Measurements from ENCODE around the gene ZNF205. TPM values are rescaled to one million over a fixed set of nuclear protein-coding genes. Genes with fewer than 3 reads are reported as not detected.
"Not testable (repeated sequence)": the region's sequence is repeated elsewhere in the genome, so short reads cannot be mapped to it uniquely, and the experiment has no call there.

Gene ZNF205
- 14.2 TPM for total RNA-seq

- peak; percentile 56 for DNase-seq (ENCODE audit: low spot score)
These were observed at the start of gene ZNF205 for GRCh38 chr16:3112058-3112880. TSS of gene ZNF205 (plus strand) at chr16:3112586. CDS start at chr16:3113431, 845 bp downstream.

GRCh38 chr16:3063625-3064386, 48.6 kb upstream of the ZNF205 start:
- DNase-seq (ENCODE audit: low spot score), result no peak

GRCh38 chr16:3065069-3065741, 47.2 kb upstream of the ZNF205 start, which contains the start of gene IL32:
TSS of gene IL32 (plus strand) at chr16:3065640. CDS start at chr16:3065812, 172 bp downstream.
- DNase-seq (ENCODE audit: low spot score), result peak; percentile 89

GRCh38 chr16:3065742-3066439, 46.5 kb upstream of the ZNF205 start:
- no peak for DNase-seq (ENCODE audit: low spot score)

- no peak for DNase-seq (ENCODE audit: low spot score)
These were observed 46.0 kb upstream of the ZNF205 start for GRCh38 chr16:3066440-3066748.

- no peak for DNase-seq (ENCODE audit: low spot score)
These were observed 43.9 kb upstream of the ZNF205 start for GRCh38 chr16:3068487-3068886.

- DNase-seq (ENCODE audit: low spot score), result not testable (repeated sequence)
These were observed 43.2 kb upstream of the ZNF205 start for GRCh38 chr16:3069146-3069545.

- DNase-seq (ENCODE audit: low spot score), result no peak
These were observed 41.7 kb upstream of the ZNF205 start for GRCh38 chr16:3070608-3071111.

GRCh38 chr16:3071655-3072054, 40.7 kb upstream of the ZNF205 start:
- no peak for DNase-seq (ENCODE audit: low spot score)

GRCh38 chr16:3072148-3072547, 40.2 kb upstream of the ZNF205 start:
- not testable (repeated sequence) for DNase-seq (ENCODE audit: low spot score)

- DNase-seq (ENCODE audit: low spot score), result not testable (repeated sequence)
These were observed 39.7 kb upstream of the ZNF205 start for GRCh38 chr16:3072576-3073263.

GRCh38 chr16:3073448-3073847, 38.9 kb upstream of the ZNF205 start:
- no peak for DNase-seq (ENCODE audit: low spot score)

- DNase-seq (ENCODE audit: low spot score), result peak; percentile 47
These were observed 37.4 kb upstream of the ZNF205 start for GRCh38 chr16:3074860-3075522.

GRCh38 chr16:3075523-3075915, 36.9 kb upstream of the ZNF205 start:
- no peak for DNase-seq (ENCODE audit: low spot score)

GRCh38 chr16:3075946-3076345, 36.4 kb upstream of the ZNF205 start:
- not testable (repeated sequence) for DNase-seq (ENCODE audit: low spot score)

- DNase-seq (ENCODE audit: low spot score), result no peak
These were observed 35.8 kb upstream of the ZNF205 start for GRCh38 chr16:3076577-3076976.

- DNase-seq (ENCODE audit: low spot score), result no peak
These were observed 32.4 kb upstream of the ZNF205 start for GRCh38 chr16:3080024-3080423.

- not testable (repeated sequence) for DNase-seq (ENCODE audit: low spot score)
These were observed 30.4 kb upstream of the ZNF205 start for GRCh38 chr16:3081957-3082356.

GRCh38 chr16:3083408-3083807, 29.0 kb upstream of the ZNF205 start:
- not testable (repeated sequence) for DNase-seq (ENCODE audit: low spot score)

GRCh38 chr16:3084491-3084890, 27.9 kb upstream of the ZNF205 start:
- DNase-seq (ENCODE audit: low spot score), result no peak

Data from mucosa of gallbladder (tissue), 1 donor.